ENCODE measurements around the gene LCE2B.

Gene LCE2B

GRCh38 chr1:152735648-152736047 lies 49.7 kb downstream of the LCE2B start:
- no peak for TF ChIP-seq ZFX (IDR thresholded peaks at IDR 0.05; ENCODE audit: borderline replicate concordance)
- TF ChIP-seq CTCF (IDR thresholded peaks at IDR 0.05): peak; percentile 32
- no peak overlapping the region for H3K27ac ChIP-seq
